Measurements from ENCODE around the gene NEURL2.

GRCh38 chr20:45850926-45851325 lies 40.1 kb downstream of the NEURL2 start:
- TF ChIP-seq POLR2A (IDR thresholded peaks at IDR 0.05; ENCODE audit: low read depth, low read length) (no peak), ASH2L (IDR thresholded peaks at IDR 0.05; ENCODE audit: borderline replicate concordance, low read depth) (no peak), EGR1 (IDR thresholded peaks at IDR 0.05; ENCODE audit: borderline replicate concordance in 1 of 2, low read depth in 2 of 2, low read length in 2 of 2) (no peak), CTCF (IDR thresholded peaks at IDR 0.05 in 2 of 3, conservative IDR thresholded peaks at IDR 0.05 in 1 of 3; ENCODE audit: control insufficient read depth in 2 of 3, extremely low read depth in 1 of 3, insufficient read depth in 1 of 3, low read depth in 3 of 3, low read length in 3 of 3) (no peak), ZBTB11 (CRISPR knock-in tag; IDR thresholded peaks at IDR 0.05) (no peak), EP300 (IDR thresholded peaks at IDR 0.05; ENCODE audit: borderline replicate concordance in 1 of 2, control insufficient read depth in 1 of 2, low read depth in 2 of 2, low read length in 2 of 2) (no peak), TAF1 (IDR thresholded peaks at IDR 0.05; ENCODE audit: borderline replicate concordance, low read depth, low read length) (no peak), BMI1 (IDR thresholded peaks at IDR 0.05; ENCODE audit: borderline replicate concordance) (no peak), ZBTB33 (IDR thresholded peaks at IDR 0.05) (no peak), ATF2 (IDR thresholded peaks at IDR 0.05; ENCODE audit: low read length) (no peak), JUNB (IDR thresholded peaks at IDR 0.05) (no peak), TARDBP (IDR thresholded peaks at IDR 0.05; ENCODE audit: borderline replicate concordance) (no peak), E2F4 (IDR thresholded peaks at IDR 0.05; ENCODE audit: low read depth, low read length) (no peak), MXI1 (IDR thresholded peaks at IDR 0.05; ENCODE audit: low read depth, low read length) (no peak)
